Kidney (tissue), 14 donors: ENCODE measurements around the gene MS4A15. TPM values are rescaled to one million over a fixed set of nuclear protein-coding genes. Genes with fewer than 3 reads are reported as not detected.
A peak's percentile ranks its signal among the peaks of the same experiment; 100 is the strongest.

Source experiments
- DNase-seq, 5 donors: peaks; one replicate each; pipeline ENCODE4 v3.0.0-alpha.2; 2013 to 2020
- FAIRE-seq: peaks from 2 replicates; lab custom pipeline; 2012; peaks lifted over from hg19 to GRCh38; lab: Jason Lieb, UNC
- H3K27ac ChIP-seq, 2 donors: one replicate each; pipeline ENCODE4 v1.7.0; 2013; ENCODE audit warnings: low read depth in 2 of 2, low read length in 2 of 2, inconsistent platforms in 1 of 2
- H3K27me3 ChIP-seq: one replicate; pipeline ENCODE4 v1.7.1; 2013; ENCODE audit warnings: low read length, inconsistent platforms; ENCODE audit not compliant: control insufficient read depth, insufficient read depth
- H3K36me3 ChIP-seq, 3 donors: one replicate each; pipeline versions ENCODE4 v1.7.0 to v1.7.1; 2013; ENCODE audit warnings: low read length in 3 of 3, control low read depth in 1 of 3, inconsistent platforms in 1 of 3; ENCODE audit not compliant: insufficient read depth in 3 of 3, control insufficient read depth in 2 of 3
- H3K4me1 ChIP-seq, 3 donors: one replicate each; pipeline versions ENCODE4 v1.7.0 to v1.7.1; 2013; ENCODE audit warnings: low read length in 3 of 3, inconsistent platforms in 1 of 3, low read depth in 1 of 3; ENCODE audit not compliant: control insufficient read depth in 2 of 3, insufficient read depth in 2 of 3
- H3K4me3 ChIP-seq, 3 donors: one replicate each; pipeline versions ENCODE4 v1.7.0 to v1.8.1; 2013; ENCODE audit warnings: low read length in 3 of 3, control low read depth in 1 of 3, inconsistent platforms in 1 of 3
- H3K9ac ChIP-seq, 3 donors: one replicate each; pipeline versions ENCODE4 v1.7.0 to v1.7.1; 2013; ENCODE audit warnings: low read length in 3 of 3, control low read depth in 1 of 3, inconsistent platforms in 1 of 3
- H3K9me3 ChIP-seq, 3 donors: one replicate each; pipeline versions ENCODE4 v1.7.0 to v1.7.1; 2013; ENCODE audit warnings: low read length in 3 of 3, control low read depth in 1 of 3, inconsistent platforms in 1 of 3; ENCODE audit not compliant: control insufficient read depth in 2 of 3, insufficient read depth in 1 of 3
- intact Hi-C: fragments of 100-400 bp; cut with DNase I; formaldehyde crosslinking; loops from one replicate; pipeline ENCODE4 v1.11.1; 2022
- polyA plus RNA-seq: library from polyadenylated mRNA; stranded (reverse); fragments of 350-450 nt; fragmentation: Illumina TruSeq; extraction: RNeasy Lipid Tissue Mini Kit (QIAGEN cat#74804); gene quantifications from one replicate; pipeline ENCODE4 v1.2.3, GENCODE V29; 2014; ENCODE audit warnings: low read depth, low replicate concordance; ENCODE audit not compliant: insufficient read depth
- total RNA-seq: library from RNA; stranded (reverse); fragmentation: NEBNext Ultra II Directional; extraction: Animal tissue kit (Norgen Biotek cat#: 25700); gene quantifications from one replicate; pipeline ENCODE4 v1.2.1, GENCODE V29; 2021
- TF ChIP-seq, protein P1 (sequence below): IDR thresholded peaks from 3 replicates; pipeline ENCODE4 v1.5.1; 2012; ENCODE audit warnings: mild to moderate bottlenecking, moderate library complexity, borderline replicate concordance; ENCODE audit not compliant: insufficient read depth; ENCODE audit errors: extremely low read depth
- donor health status: control.
- donor health status: control.
- donor health status: control.
- donor health status: control.
- donor health status: control.
- donor health status: DM: yes; HTN: yes; CAD: no.
- donor health status: Normal renal cell carcinoma (clear cell type).

The MS4A15 gene
- total and polyA plus RNA-seq, 2 donors from 2014 or later, result not detected

DNA sequence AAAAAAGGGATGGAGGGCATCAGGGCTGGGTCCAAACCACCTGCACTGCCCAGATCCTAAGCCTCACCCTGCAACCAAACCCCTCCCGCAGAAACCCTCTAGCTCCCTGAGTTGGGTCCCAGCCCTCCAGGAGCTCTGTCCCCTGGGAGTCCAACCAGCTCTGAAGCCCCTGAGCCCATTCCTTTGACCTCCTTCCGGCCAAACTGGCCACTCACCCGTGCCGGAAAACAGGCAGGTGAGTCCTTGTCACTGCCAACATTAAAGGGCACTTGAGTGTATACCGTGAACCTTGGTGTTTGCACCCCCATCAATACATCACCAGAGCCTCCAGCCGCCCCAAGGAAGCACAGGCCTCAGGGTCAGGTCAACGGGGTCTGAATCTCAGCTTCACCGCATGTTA lies 11.5 kb downstream of the MS4A15 start:
- no peaks in the 10 kb centered on the region for H3K9me3 ChIP-seq
- FAIRE-seq (no peak), DNase-seq (no peak)

DNA sequence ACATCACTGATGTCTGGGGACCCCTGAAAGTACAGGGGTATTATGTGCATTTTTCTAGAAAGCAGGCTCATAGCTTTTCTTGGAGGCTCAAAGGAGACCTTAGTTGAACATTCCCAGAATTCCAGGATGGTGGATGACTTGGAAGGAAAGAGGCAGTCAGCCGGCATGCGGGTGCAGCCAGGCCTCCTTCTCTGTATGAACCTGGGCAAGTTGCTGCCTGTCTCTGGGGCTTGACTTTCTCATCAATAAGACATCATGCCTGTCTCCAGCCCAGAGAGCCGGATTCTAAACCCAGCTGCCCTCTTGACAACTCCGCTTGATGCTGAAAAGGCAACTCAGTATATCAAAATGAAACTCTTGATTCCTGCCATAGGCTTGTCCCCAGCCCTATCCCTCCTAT lies 12.6 kb downstream of the MS4A15 start:
- Histone ChIP-seq H3K4me3 (no peak overlapping the region), H3K9me3 (no peaks in the 10 kb centered on the region), H3K9ac (no peak overlapping the region), H3K36me3 (no peaks in the 10 kb centered on the region), H3K4me1 (no peaks in the 10 kb centered on the region), H3K27ac (no peak overlapping the region), H3K27me3 (no peaks in the 10 kb centered on the region)
- intact Hi-C loops, result no loop called here
- TF ChIP-seq, protein P1, sequence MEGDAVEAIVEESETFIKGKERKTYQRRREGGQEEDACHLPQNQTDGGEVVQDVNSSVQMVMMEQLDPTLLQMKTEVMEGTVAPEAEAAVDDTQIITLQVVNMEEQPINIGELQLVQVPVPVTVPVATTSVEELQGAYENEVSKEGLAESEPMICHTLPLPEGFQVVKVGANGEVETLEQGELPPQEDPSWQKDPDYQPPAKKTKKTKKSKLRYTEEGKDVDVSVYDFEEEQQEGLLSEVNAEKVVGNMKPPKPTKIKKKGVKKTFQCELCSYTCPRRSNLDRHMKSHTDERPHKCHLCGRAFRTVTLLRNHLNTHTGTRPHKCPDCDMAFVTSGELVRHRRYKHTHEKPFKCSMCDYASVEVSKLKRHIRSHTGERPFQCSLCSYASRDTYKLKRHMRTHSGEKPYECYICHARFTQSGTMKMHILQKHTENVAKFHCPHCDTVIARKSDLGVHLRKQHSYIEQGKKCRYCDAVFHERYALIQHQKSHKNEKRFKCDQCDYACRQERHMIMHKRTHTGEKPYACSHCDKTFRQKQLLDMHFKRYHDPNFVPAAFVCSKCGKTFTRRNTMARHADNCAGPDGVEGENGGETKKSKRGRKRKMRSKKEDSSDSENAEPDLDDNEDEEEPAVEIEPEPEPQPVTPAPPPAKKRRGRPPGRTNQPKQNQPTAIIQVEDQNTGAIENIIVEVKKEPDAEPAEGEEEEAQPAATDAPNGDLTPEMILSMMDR, result no peak
- FAIRE-seq, result no peak
- DNase-seq, result no peak

More for the DNA sequence above, 11.5 kb downstream of the MS4A15 start:
- H3K4me1 ChIP-seq, result no peaks in the 10 kb centered on the region
- no peak overlapping the region for H3K27ac ChIP-seq
- H3K36me3 ChIP-seq, result no peaks in the 10 kb centered on the region
- H3K27me3 ChIP-seq, result no peaks in the 10 kb centered on the region
- H3K4me3 ChIP-seq, result no peak overlapping the region
- no peak overlapping the region for H3K9ac ChIP-seq
- TF ChIP-seq, protein P1, result no peak
- intact Hi-C loops, result no loop called here

DNA sequence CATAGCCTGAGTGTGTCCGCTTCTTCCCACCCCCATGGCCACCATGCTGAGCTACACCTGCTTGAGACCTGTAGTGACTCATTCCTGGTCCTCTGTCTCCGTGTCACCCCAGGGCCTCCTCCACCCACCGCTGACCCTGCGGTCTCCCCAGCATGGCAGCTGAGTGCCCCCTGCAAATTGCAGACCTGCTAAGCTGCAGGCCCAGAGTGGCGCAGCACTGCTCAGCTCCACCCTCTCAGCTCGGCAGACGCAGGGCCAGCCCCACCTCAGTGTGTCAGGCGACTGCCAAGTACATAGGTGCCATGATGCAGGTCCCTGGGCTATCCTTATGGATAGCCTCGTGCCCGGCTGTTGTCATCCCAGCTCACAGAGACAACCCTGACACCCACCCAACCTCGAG lies 13.1 kb downstream of the MS4A15 start:
- Histone ChIP-seq H3K27me3 (no peaks in the 10 kb centered on the region), H3K27ac (no peak overlapping the region), H3K4me3 (no peak overlapping the region), H3K4me1 (no peaks in the 10 kb centered on the region), H3K36me3 (no peaks in the 10 kb centered on the region), H3K9ac (no peak overlapping the region), H3K9me3 (no peaks in the 10 kb centered on the region)
- DNase-seq (no peak), FAIRE-seq (no peak)
- TF ChIP-seq, protein P1, result no peak
- intact Hi-C loops, result no loop called here

DNA sequence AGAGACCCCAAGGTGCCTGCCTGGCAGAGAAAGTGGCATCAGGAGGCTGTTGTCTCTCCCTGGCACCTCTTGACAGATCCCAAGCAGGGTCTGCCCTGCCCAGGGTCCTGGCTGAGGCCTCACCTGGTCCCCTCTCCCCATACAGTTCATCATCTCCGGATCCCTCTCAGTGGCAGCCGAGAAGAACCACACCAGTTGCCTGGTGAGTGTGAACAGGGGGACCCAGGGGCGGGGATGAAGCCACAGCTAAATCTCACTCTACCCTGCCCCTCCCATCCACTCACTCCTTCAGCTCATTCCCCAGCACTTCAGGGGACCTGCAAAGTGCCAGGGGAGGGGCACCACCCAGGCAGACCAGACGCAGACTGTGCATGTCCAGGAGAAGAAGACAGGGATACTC lies 14.5 kb downstream of the MS4A15 start:
- H3K27ac ChIP-seq, result no peak overlapping the region
- DNase-seq, result peak in 1 of 5 donors; percentile 17
- no peaks in the 10 kb centered on the region for H3K27me3 ChIP-seq
- FAIRE-seq, result no peak
- H3K36me3 ChIP-seq, result no peaks in the 10 kb centered on the region
- no peak overlapping the region for H3K4me3 ChIP-seq
- TF ChIP-seq, protein P1, result no peak
- no peaks in the 10 kb centered on the region for H3K4me1 ChIP-seq
- no peaks in the 10 kb centered on the region for H3K9me3 ChIP-seq
- H3K9ac ChIP-seq, result no peak overlapping the region
- intact Hi-C loops, result no loop called here
